Breast epithelium (tissue), 3 donors: ENCODE measurements around the gene HOXB13.

ENCODE experiments used
- CTCF ChIP-seq, 3 donors: fragments of 450-650 bp; IDR thresholded peaks; one replicate each; pipeline ENCODE4 v1.5.1; 2016 to 2017; ENCODE audit warnings: antibody characterized with exemption in 3 of 3, mild to moderate bottlenecking in 3 of 3, moderate library complexity in 3 of 3
- POLR2A ChIP-seq: fragments of 450-650 bp; IDR thresholded peaks from one replicate; pipeline ENCODE4 v1.6.1; 2016; ENCODE audit warnings: antibody characterized with exemption, mild to moderate bottlenecking, moderate library complexity
- POLR2AphosphoS5 ChIP-seq, 3 donors: sonication (generic); formaldehyde crosslinking; IDR thresholded peaks; one replicate each; pipeline ENCODE4 v1.6.1; 2017; ENCODE audit warnings: antibody characterized with exemption in 3 of 3

- TF ChIP-seq CTCF (IDR thresholded peaks at IDR 0.05) (no peak), POLR2A (no peak), POLR2AphosphoS5 (IDR thresholded peaks at IDR 0.05) (no peak)
Measured at GRCh38 chr17:48725004-48725287, 3.6 kb downstream of the HOXB13 start.
